GM19023 (cell line): ENCODE data around the gene SLC49A4.

ENCODE experiments used
- ATAC-seq: cut with Tn5 transposase; IDR thresholded peaks from one replicate; pipeline ENCODE4 v1.9.1; 2021; ENCODE audit warnings: mild to moderate bottlenecking, moderate library complexity; ENCODE audit not compliant: unreplicated experiment

Gene SLC49A4

GRCh38 chr3:122926811-122927210 is 131.9 kb downstream of the SLC49A4 start:
- ATAC-seq = no peak

GRCh38 chr3:122927726-122928125 is 132.9 kb downstream of the SLC49A4 start:
- ATAC-seq = no peak

- ATAC-seq = no peak
Observed at GRCh38 chr3:122928396-122929187, 133.7 kb downstream of the SLC49A4 start.

GRCh38 chr3:122929188-122930062 is 134.6 kb downstream of the SLC49A4 start:
- no peak for ATAC-seq

GRCh38 chr3:122930063-122930997 is 135.5 kb downstream of the SLC49A4 start:
- no peak for ATAC-seq
